Endothelial cell of umbilical vein (primary cell): ENCODE measurements around the gene ERLEC1. TPM values are rescaled to one million over a fixed set of nuclear protein-coding genes. Genes with fewer than 3 reads are reported as not detected.

Source experiments
- BruUV-seq: library from RNA; stranded (reverse); fragments of 400-500 nt; replicated peaks from 2 replicates; lab custom pipeline; 2021; lab: Mats Ljungman, UMichigan
- CTCF ChIA-PET: fragments of 300-600, 350-600 bp; sonication (Branson Sonifier 250); formaldehyde crosslinking; loops from one replicate; lab custom pipeline; 2021; ENCODE audit warnings: antibody characterized with exemption, inconsistent platforms; lab: Charles Lee
- POLR2A ChIA-PET: fragments of 300-600, 350-600 bp; sonication (Branson Sonifier 250); formaldehyde crosslinking; loops from one replicate; lab custom pipeline; 2021; ENCODE audit warnings: antibody characterized with exemption, inconsistent platforms; lab: Charles Lee
- DNase-seq: peaks from one replicate; pipeline ENCODE4 v3.0.0-alpha.2; 2011; ENCODE audit warnings: low read depth, low spot score
- FAIRE-seq: peaks from 2 replicates; lab custom pipeline; 2011; peaks lifted over from hg19 to GRCh38; lab: Jason Lieb, UNC
- H2AFZ ChIP-seq: 2 replicates; pipeline ENCODE4 v1.6.0; 2012; ENCODE audit warnings: low read depth, low read length, control low read depth, inconsistent platforms
- H3K27ac ChIP-seq: 2 replicates; pipeline ENCODE4 v1.5.1; 2011; ENCODE audit warnings: low read depth, mild to moderate bottlenecking, control low read depth, low read length, moderate library complexity; ENCODE audit not compliant: insufficient read depth
- H3K27me3 ChIP-seq, 2 experiments: 2 replicates each; pipeline versions ENCODE4 v1.6.0 to v1.6.1; 2011; ENCODE audit warnings: low read length in 2 of 2, mixed read lengths in 1 of 2; ENCODE audit not compliant: control insufficient read depth in 2 of 2, insufficient read depth in 2 of 2
- H3K36me3 ChIP-seq, 2 experiments: 2 replicates in 1 of 2; 3 replicates in 1 of 2; pipeline ENCODE4 v1.5.1; 2011; ENCODE audit warnings: low read length in 2 of 2, mild to moderate bottlenecking in 1 of 2, moderate library complexity in 1 of 2; ENCODE audit not compliant: control insufficient read depth in 2 of 2, insufficient read depth in 2 of 2; ENCODE audit errors: extremely low read depth in 1 of 2
- H3K4me1 ChIP-seq: 3 replicates; pipeline ENCODE4 v1.5.1; 2011; ENCODE audit warnings: mild to moderate bottlenecking, low read length; ENCODE audit not compliant: control insufficient read depth, insufficient read depth; ENCODE audit errors: extremely low read depth
- H3K4me2 ChIP-seq: 2 replicates; pipeline ENCODE4 v1.6.1; 2011; ENCODE audit warnings: low read length, control low read depth, mixed read lengths; ENCODE audit not compliant: insufficient read depth
- H3K4me3 ChIP-seq, 3 experiments: fragments of 200-600 bp in 1 of 3; sonication (generic), shearing (Covaris generic) in 1 of 3; replicated peaks in 1 of 3; 2 replicates each; pipeline ENCODE4 v1.5.1; 2011 to 2016; ENCODE audit warnings: control low read depth in 3 of 3, low read length in 3 of 3, mild to moderate bottlenecking in 2 of 3, inconsistent platforms in 1 of 3, low read depth in 1 of 3, moderate library complexity in 1 of 3; ENCODE audit not compliant: insufficient read depth in 1 of 3
- H3K79me2 ChIP-seq: 2 replicates; pipeline ENCODE4 v1.6.0; 2012; ENCODE audit warnings: low read length, inconsistent platforms; ENCODE audit not compliant: control insufficient read depth, insufficient read depth
- H3K9ac ChIP-seq: replicated peaks from 2 replicates; pipeline ENCODE3; 2011; ENCODE audit warnings: low read length, control low read depth; ENCODE audit not compliant: insufficient read depth; ENCODE audit errors: extremely low read depth
- H3K9me1 ChIP-seq: replicated peaks from 3 replicates; pipeline ENCODE4 v1.6.0; 2011; ENCODE audit warnings: mild to moderate bottlenecking, low read length; ENCODE audit not compliant: control insufficient read depth, insufficient read depth; ENCODE audit errors: extremely low read depth
- H3K9me3 ChIP-seq: replicated peaks from 2 replicates; pipeline ENCODE4 v1.5.1; 2012; ENCODE audit warnings: low read length, inconsistent platforms; ENCODE audit not compliant: control insufficient read depth, insufficient read depth
- H4K20me1 ChIP-seq: replicated peaks from 2 replicates; pipeline ENCODE3; 2011; ENCODE audit warnings: mild to moderate bottlenecking, low read length; ENCODE audit not compliant: control insufficient read depth, insufficient read depth; ENCODE audit errors: extremely low read depth
- CTCF ChIP-seq, 2 donors: IDR thresholded peaks; 1 replicate in 1 of 2; 2 replicates in 1 of 2; pipeline ENCODE4 v1.5.1; 2011; ENCODE audit warnings: low read length in 2 of 2, mild to moderate bottlenecking in 2 of 2, moderate library complexity in 2 of 2, control low read depth in 1 of 2, inconsistent platforms in 1 of 2, low read depth in 1 of 2; ENCODE audit not compliant: insufficient read depth in 1 of 2; ENCODE audit errors: extremely low read depth in 1 of 2
- EZH2 ChIP-seq: IDR thresholded peaks from 2 replicates; pipeline ENCODE4 v1.6.1; 2012; ENCODE audit warnings: borderline replicate concordance, low read depth, mild to moderate bottlenecking, moderate library complexity, low read length, inconsistent platforms; ENCODE audit not compliant: severe bottlenecking
- FOS ChIP-seq: IDR thresholded peaks from 2 replicates; pipeline ENCODE4 v1.6.1; 2011; ENCODE audit warnings: mild to moderate bottlenecking, low read length, moderate library complexity, borderline replicate concordance; ENCODE audit not compliant: insufficient read depth
- GATA2 ChIP-seq: IDR thresholded peaks from 2 replicates; pipeline ENCODE4 v1.7.0; 2011; ENCODE audit warnings: low read depth, mild to moderate bottlenecking, moderate library complexity, mixed read lengths, low read length; ENCODE audit not compliant: insufficient read length, insufficient read depth
- JUN ChIP-seq: IDR thresholded peaks from 2 replicates; pipeline ENCODE4 v1.6.1; 2011; ENCODE audit warnings: borderline replicate concordance, low read depth; ENCODE audit not compliant: insufficient read length, insufficient read depth
- MAX ChIP-seq: IDR thresholded peaks from 2 replicates; pipeline ENCODE4 v1.6.1; 2011; ENCODE audit not compliant: insufficient read depth, insufficient read length
- MYC ChIP-seq: IDR thresholded peaks from one replicate; pipeline ENCODE4 v1.6.1; 2011; ENCODE audit warnings: mild to moderate bottlenecking, low read depth, low read length
- POLR2A ChIP-seq: IDR thresholded peaks from 2 replicates; pipeline ENCODE4 v1.6.1; 2012; ENCODE audit warnings: low read depth, mild to moderate bottlenecking, control low read depth, low read length
- POLR2AphosphoS5 ChIP-seq: IDR thresholded peaks from 2 replicates; pipeline ENCODE4 v1.6.1; 2012; ENCODE audit warnings: low read depth, mild to moderate bottlenecking, control low read depth, low read length, moderate library complexity; ENCODE audit not compliant: insufficient read depth
- dilution Hi-C: fragments of 300-500 bp; cut with MboI; formaldehyde crosslinking; loops from one replicate; pipeline ENCODE4 v1.15.0; 2019; ENCODE audit warnings: low sequenced_read_pairs; ENCODE audit not compliant: extremely low pct_ligation_motif_present
- intact Hi-C: fragments of 100-400 bp; cut with micrococcal nuclease; formaldehyde crosslinking; loops from one replicate; pipeline ENCODE4 v1.10.0; 2022
- polyA plus RNA-seq, 4 experiments: library from polyadenylated mRNA; depleted of rRNA in 3 of 4; stranded (reverse) in 3 of 4; unstranded in 1 of 4; fragments of >200 nt; gene quantifications; 2 replicates each; pipeline versions ENCODE4 v1.2.1 to v1.2.3, GENCODE V29; 2011 to 2012; ENCODE audit warnings: missing spikeins in 1 of 4
- total RNA-seq: library from RNA; stranded (reverse); gene quantifications from 2 replicates; pipeline ENCODE4 v1.2.3, GENCODE V29; 2021

ERLEC1 gene
- total and polyA plus RNA-seq, 2 donors (not counting 3 experiments of a cell fraction or from before 2014, with no cell fraction given): 23.1 to 37.6 TPM

- no peaks in the 10 kb centered on the region for H3K9me3 ChIP-seq
- peak overlapping the region; percentile 91 for H3K9ac ChIP-seq
- dilution Hi-C loops: no loop called here
- H3K4me3 ChIP-seq: peak overlapping the region; percentile 52 to 98 (median 92)
- H2AFZ ChIP-seq: peak overlapping the region; percentile 95
- H3K9me1 ChIP-seq: no peaks in the 10 kb centered on the region
- TSS peak; percentile 63 for BruUV-seq
- H3K27ac ChIP-seq: peak overlapping the region; percentile 89
- H3K36me3 ChIP-seq: no peaks in the 10 kb centered on the region
- CTCF ChIA-PET: interaction anchor here (0.9 to 2.8 kb wide), 4 partner anchors 10 to 917 kb away, joined by 3 to 13 read pairs (median 4); partner anchors contain the start of gene CHAC2
- DNase-seq (peak; percentile 63), FAIRE-seq (no peak)
- H4K20me1 ChIP-seq: no peaks in the 10 kb centered on the region
- TF ChIP-seq CTCF (IDR thresholded peaks at IDR 0.05; ENCODE audit: extremely low read depth in 1 of 2, insufficient read depth in 1 of 2, low read depth in 1 of 2, low read length in 2 of 2) (no peak), GATA2 (no peak), FOS (no peak), MYC (no peak), POLR2A (no peak), MAX (no peak), POLR2AphosphoS5 (no peak), JUN (no peak), EZH2 (no peak)
- POLR2A ChIA-PET: interaction anchor here (2.3 kb wide), 1 partner anchor 20 kb away, joined by 8 read pairs; the partner anchor contains the start of gene CHAC2
- peak overlapping the region; percentile 96 for H3K4me2 ChIP-seq
- peaks cover 23% of the 10 kb centered on the region for H3K4me1 ChIP-seq
- peaks cover 73% of the 10 kb centered on the region for H3K79me2 ChIP-seq
- intact Hi-C loops: no loop called here
- H3K27me3 ChIP-seq: no peaks in the 10 kb centered on the region
These were observed 908 bp downstream of the ERLEC1 start for GRCh38 chr2:53787614-53788289.
